ENCODE measurements around the gene ZNF26.

ZNF26 gene

DNA sequence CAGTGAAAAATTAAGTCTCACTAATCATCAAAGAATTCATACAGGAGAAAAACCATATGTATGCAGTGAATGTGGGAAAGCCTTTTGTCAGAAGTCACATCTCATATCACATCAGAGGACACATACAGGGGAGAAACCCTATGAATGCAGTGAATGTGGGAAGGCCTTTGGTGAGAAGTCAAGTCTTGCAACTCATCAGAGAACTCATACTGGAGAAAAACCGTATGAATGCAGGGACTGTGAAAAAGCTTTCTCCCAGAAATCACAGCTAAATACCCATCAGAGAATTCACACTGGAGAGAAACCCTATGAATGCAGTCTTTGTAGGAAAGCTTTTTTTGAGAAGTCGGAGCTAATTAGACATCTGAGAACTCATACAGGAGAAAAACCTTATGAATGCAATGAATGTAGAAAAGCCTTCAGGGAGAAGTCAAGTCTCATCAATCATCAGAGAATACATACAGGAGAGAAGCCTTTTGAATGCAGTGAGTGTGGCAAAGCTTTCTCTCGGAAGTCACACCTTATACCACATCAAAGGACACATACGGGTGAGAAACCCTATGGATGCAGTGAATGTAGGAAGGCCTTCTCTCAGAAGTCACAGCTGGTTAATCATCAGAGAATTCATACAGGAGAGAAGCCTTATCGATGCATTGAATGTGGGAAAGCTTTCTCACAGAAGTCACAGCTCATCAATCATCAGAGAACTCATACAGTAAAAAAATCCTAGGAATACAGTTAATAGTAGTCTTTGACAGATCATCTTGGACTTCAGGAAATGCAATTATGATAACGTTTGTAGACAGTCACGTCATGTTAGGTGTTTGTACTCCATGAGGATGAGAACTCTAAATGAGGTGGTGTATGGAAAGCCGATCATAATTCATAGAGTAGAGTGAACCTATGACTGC lies 72.3 kb downstream of the ZNF26 start:
- DNase-seq (ENCODE audit: extremely low read depth in 1 of 2, low read depth in 1 of 2), result no peak

DNA sequence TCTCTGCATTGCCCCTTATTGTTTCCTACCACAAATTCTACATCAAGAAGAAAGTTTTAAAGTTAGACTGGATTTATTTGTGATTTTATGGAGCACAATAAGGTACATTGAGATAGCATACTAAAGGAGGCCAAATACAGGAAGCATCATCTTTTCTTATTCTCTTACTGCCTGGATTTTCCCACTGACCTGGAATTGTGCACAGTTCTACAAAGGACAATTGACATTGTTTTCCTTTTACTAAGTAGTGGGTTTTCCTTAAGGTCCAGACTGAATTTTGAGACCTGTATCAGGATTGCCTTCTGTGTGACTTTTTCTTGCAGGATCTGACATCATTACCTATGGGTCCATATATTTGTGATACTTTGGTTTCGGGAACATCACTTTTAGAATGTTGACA lies 75.8 kb downstream of the ZNF26 start:
- no peak for DNase-seq (ENCODE audit: extremely low read depth in 1 of 2, low read depth in 1 of 2)

DNA sequence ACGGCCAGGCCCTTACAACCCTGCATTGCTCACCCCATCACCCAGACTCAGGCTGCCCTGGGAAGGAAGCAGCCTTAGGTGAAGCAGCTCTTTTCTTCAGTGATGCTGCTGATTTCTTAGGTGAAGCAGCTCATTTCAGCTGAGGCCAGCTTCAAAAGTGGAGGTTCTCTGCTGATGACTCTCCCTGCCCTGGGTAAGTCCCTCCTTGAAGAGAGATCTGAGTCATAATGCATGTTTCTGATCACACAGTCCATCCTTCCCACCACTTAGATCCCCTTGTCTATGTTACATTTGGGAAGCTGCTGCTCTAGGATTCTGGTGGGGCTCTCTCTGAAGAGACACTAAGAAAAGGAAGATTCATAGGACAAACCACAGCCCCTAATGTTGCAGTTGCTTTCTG lies 77.4 kb downstream of the ZNF26 start:
- DNase-seq (ENCODE audit: extremely low read depth in 1 of 2, low read depth in 1 of 2), result no peak

DNA sequence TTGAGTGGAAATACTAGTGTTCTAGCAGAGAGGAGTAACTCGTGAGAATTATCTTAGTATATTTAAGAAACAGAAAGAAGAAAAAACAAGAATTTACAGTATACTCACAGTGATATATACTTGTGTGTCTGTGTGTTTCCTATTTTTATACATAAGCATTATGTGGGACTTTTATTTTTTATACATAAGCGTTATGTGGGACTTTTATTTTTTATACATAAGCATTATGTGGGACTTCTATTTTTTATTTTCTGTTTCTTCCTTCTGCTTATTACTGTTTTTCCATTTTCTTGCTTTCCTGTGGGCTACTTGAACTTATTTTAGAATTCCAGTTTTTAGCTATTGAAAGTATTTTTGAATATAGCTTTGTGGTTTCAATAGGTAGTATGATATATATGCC lies 87.7 kb downstream of the ZNF26 start:
- no peak for DNase-seq (ENCODE audit: extremely low read depth in 1 of 2, low read depth in 1 of 2)
